ENCODE measurements around the gene SPAAR. TPM values are rescaled to one million over a fixed set of nuclear protein-coding genes. Genes with fewer than 3 reads are reported as not detected.
"Not testable (repeated sequence)": the region's sequence is repeated elsewhere in the genome, so short reads cannot be mapped to it uniquely, and the experiment has no call there.

SPAAR gene
- total RNA-seq, 1 donor from 2014 or later, result 11.9 TPM

DNA sequence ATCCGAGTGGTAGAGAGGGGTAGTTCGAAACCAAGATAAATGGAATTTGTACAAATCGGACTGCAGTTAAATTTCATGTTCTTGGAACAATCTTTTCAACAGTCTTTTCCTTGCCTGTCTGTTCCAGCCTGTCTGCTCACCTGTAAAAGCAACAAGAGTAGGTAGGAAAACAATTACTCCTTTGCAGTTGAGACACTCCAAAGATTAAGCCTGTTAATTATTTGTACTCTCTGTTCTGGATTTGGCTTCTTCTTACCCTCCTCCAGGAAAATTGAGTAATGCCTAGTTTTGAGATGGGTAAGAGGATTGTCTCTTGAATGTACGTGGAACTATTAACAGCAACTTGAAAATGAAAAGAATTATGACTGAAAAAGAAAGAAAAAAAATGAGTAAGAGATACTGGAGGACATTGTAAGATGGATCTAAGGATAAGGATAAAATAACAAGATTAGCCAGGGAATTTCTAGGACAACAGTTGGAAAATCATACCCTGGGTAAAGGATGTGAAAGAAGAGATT is 24.3 kb downstream of the SPAAR start:
- H3K27ac ChIP-seq, result no peak overlapping the region
- H3K36me3 ChIP-seq, result no peaks in the 10 kb centered on the region
- DNase-seq (no peak), ATAC-seq (peak in 1 of 2 donors; percentile 61)
- no peaks in the 10 kb centered on the region for H3K9me3 ChIP-seq
- no peaks in the 10 kb centered on the region for H3K27me3 ChIP-seq (ENCODE audit: low read depth)
- intact Hi-C loops (cut with DNase I), result no loop called here
- H3K4me1 ChIP-seq, result peaks cover 24% of the 10 kb centered on the region
- TF ChIP-seq, protein P1, sequence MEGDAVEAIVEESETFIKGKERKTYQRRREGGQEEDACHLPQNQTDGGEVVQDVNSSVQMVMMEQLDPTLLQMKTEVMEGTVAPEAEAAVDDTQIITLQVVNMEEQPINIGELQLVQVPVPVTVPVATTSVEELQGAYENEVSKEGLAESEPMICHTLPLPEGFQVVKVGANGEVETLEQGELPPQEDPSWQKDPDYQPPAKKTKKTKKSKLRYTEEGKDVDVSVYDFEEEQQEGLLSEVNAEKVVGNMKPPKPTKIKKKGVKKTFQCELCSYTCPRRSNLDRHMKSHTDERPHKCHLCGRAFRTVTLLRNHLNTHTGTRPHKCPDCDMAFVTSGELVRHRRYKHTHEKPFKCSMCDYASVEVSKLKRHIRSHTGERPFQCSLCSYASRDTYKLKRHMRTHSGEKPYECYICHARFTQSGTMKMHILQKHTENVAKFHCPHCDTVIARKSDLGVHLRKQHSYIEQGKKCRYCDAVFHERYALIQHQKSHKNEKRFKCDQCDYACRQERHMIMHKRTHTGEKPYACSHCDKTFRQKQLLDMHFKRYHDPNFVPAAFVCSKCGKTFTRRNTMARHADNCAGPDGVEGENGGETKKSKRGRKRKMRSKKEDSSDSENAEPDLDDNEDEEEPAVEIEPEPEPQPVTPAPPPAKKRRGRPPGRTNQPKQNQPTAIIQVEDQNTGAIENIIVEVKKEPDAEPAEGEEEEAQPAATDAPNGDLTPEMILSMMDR (IDR thresholded peaks at IDR 0.05), result no peak
- H3K4me3 ChIP-seq, result no peak overlapping the region

DNA sequence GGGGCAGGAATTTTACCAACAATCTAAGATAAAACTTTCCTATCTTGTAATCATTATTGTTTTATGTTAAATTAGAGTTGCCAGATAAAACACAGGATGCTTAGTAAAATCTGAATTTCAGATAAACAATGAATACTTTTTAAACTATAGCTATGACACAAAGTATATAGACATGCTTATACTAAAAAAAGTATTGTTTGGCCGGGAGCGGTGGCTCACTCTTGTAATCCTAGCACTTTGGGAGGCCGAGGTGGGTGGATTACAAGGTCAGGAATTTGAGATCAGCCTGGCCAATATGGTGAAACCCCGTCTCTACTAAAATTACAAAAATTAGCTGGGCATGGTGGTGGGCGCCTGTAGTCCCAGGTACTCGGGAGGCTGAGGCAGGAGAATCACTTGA is 24.8 kb downstream of the SPAAR start:
- H3K4me3 ChIP-seq; DNase-seq; H3K36me3 ChIP-seq; ATAC-seq; H3K27ac ChIP-seq; H3K9me3 ChIP-seq; H3K27me3 ChIP-seq (ENCODE audit: low read depth); intact Hi-C loops (cut with DNase I): not testable (repeated sequence)
- H3K4me1 ChIP-seq, result peaks cover 24% of the 10 kb centered on the region

DNA sequence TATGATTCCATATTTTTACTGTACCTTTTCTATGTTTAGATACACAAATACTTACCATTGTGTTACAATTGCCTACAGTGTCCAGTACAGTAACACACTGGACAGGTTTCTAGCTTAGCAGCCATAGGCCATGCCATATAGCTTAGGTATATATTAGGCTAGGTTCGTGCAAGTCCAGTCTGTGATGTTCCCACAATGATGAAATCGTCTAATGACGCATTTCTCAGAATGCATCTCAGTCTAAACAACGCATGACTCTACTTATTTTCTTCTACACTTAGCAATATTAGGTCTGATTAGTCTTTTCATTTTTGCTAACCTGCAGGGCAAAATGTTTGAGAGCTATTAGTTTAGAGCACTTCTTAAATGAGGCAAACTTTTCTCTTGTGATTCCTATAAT is 26.0 kb downstream of the SPAAR start:
- Histone ChIP-seq H3K4me1 (peaks cover 26% of the 10 kb centered on the region), H3K4me3 (no peak overlapping the region), H3K36me3 (no peaks in the 10 kb centered on the region), H3K9me3 (no peaks in the 10 kb centered on the region), H3K27me3 (ENCODE audit: low read depth) (no peaks in the 10 kb centered on the region), H3K27ac (no peak overlapping the region)
- TF ChIP-seq, protein P1 (IDR thresholded peaks at IDR 0.05), result no peak
- no peak for ATAC-seq
- no peak for DNase-seq
- intact Hi-C loops (cut with DNase I), result no loop called here

DNA sequence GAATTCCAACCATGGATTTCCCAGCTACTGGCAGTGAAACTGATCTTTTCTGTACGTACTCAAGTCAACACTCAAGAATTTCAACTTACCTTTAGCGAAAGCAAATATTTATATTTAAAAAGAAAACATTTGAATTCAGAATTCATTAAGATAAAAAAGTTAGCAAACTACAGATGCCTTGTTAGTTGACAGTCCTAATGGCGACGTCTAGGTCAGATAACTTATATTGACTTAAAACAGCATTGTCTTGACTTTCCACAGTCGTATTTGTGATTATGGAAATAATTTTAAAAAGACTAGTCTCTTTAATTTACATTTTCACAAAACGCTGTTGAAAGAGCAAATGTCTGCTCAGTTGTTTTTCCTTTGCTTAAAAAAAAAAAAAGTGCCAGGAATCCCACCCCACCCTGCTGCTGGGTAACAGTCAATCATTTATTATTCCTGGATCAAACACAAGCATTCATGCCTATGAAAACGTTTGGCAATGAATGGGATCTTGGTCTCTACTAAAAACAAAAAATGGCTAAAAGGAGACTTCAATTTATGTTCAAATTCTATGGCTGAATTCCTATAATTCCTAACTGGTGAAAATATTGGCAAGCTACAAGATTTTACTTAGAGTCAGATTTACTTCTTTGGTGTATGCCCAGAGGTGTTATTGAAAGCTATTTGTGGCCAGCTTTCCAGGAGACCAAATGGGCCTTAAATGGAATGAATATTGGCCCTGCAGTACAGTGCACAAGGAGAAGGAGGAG is 26.6 kb downstream of the SPAAR start:
- TF ChIP-seq, protein P1 (IDR thresholded peaks at IDR 0.05), result no peak

DNA sequence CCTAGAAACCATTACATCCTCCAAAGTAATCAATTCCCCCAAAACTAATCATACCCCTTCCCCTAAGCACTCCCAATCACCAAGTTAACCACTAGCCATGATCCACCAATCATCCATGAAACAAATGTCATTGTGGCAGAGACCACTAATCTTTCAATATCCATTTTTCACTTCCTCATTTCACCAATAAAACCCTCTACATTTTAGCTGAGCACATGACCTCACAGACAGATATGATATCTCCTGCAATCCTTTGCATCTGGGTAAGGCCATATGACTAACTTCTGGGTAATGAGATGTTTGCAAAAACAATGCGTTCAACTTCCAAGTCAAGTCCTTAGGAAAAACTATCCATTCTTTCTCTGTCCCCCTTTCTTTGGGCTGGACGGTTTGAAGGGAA is 27.9 kb downstream of the SPAAR start:
- intact Hi-C loops (cut with DNase I), result no loop called here
- H3K27me3 ChIP-seq (ENCODE audit: low read depth), result no peaks in the 10 kb centered on the region
- DNase-seq, result no peak
- no peaks in the 10 kb centered on the region for H3K36me3 ChIP-seq
- TF ChIP-seq, protein P1 (IDR thresholded peaks at IDR 0.05), result no peak
- H3K4me1 ChIP-seq, result peaks cover 32% of the 10 kb centered on the region
- ATAC-seq, result no peak
- no peak overlapping the region for H3K27ac ChIP-seq
- no peak overlapping the region for H3K4me3 ChIP-seq
- no peaks in the 10 kb centered on the region for H3K9me3 ChIP-seq

More for the DNA sequence above, 26.6 kb downstream of the SPAAR start:
- Histone ChIP-seq H3K4me1 (peaks cover 32% of the 10 kb centered on the region), H3K4me3 (no peak overlapping the region), H3K9me3 (no peaks in the 10 kb centered on the region), H3K36me3 (no peaks in the 10 kb centered on the region), H3K27me3 (ENCODE audit: low read depth) (no peaks in the 10 kb centered on the region), H3K27ac (no peak overlapping the region)
- intact Hi-C loops (cut with DNase I), result no loop called here
- no peak for ATAC-seq
- no peak for DNase-seq

All from lower lobe of right lung (tissue), 2 donors.